Parathyroid adenoma (tissue), 2 donors: ENCODE results near the gene FXR2.

Source experiments
- H2AFZ ChIP-seq: fragments of 300-600 bp; sonication (generic); one replicate; pipeline ENCODE4 v1.7.0; 2017; ENCODE audit warnings: antibody characterized with exemption, mild to moderate bottlenecking
- H3K27ac ChIP-seq: fragments of 300-600 bp; sonication (generic); one replicate; pipeline ENCODE4 v1.7.0; 2017
- H3K27me3 ChIP-seq: fragments of 300-600 bp; sonication (generic); one replicate; pipeline ENCODE4 v1.7.0; 2017; ENCODE audit warnings: low read length; ENCODE audit not compliant: control insufficient read depth, insufficient read depth
- H3K36me3 ChIP-seq: fragments of 300-600 bp; sonication (generic); one replicate; pipeline ENCODE4 v1.7.0; 2017; ENCODE audit warnings: low read length; ENCODE audit not compliant: control insufficient read depth, insufficient read depth
- H3K4me1 ChIP-seq: fragments of 300-600 bp; sonication (generic); one replicate; pipeline ENCODE4 v1.7.0; 2017; ENCODE audit warnings: control low read depth
- H3K4me2 ChIP-seq: fragments of 300-600 bp; sonication (generic); one replicate; pipeline ENCODE4 v1.7.0; 2017; ENCODE audit warnings: low read length
- H3K4me3 ChIP-seq: fragments of 300-600 bp; sonication (generic); one replicate; pipeline ENCODE4 v1.7.0; 2017; ENCODE audit warnings: low read depth, low read length
- H3K79me2 ChIP-seq: fragments of 300-600 bp; sonication (generic); one replicate; pipeline ENCODE4 v1.7.0; 2017; ENCODE audit warnings: control low read depth
- H3K9ac ChIP-seq: fragments of 300-600 bp; sonication (generic); one replicate; pipeline ENCODE4 v1.7.0; 2017; ENCODE audit warnings: mild to moderate bottlenecking
- H3K9me3 ChIP-seq: fragments of 300-600 bp; sonication (generic); one replicate; pipeline ENCODE4 v1.7.0; 2017; ENCODE audit warnings: low read length; ENCODE audit not compliant: control insufficient read depth
- CTCF ChIP-seq: fragments of 300-600 bp; sonication (generic); IDR thresholded peaks from one replicate; pipeline ENCODE4 v1.7.0; 2017; ENCODE audit warnings: antibody characterized with exemption, mild to moderate bottlenecking
- donor health status: primary hyperparathyroidism.

Gene FXR2

GRCh38 chr17:7549401-7550055 is 65.2 kb downstream of the FXR2 start:
- Histone ChIP-seq H3K4me1 (no peaks in the 10 kb centered on the region), H3K27me3 (no peaks in the 10 kb centered on the region)

GRCh38 chr17:7548585-7549400 is 65.9 kb downstream of the FXR2 start, which contains the start of gene TNFSF12:
TNFSF12 (plus strand) TSS chr17:7549058; CDS start chr17:7549154, 96 bp downstream.
- Histone ChIP-seq H3K27me3 (no peaks in the 10 kb centered on the region), H3K9me3 (no peaks in the 10 kb centered on the region), H3K4me2 (peak within 1 kb of the TSS; percentile 96), H3K4me1 (no peaks in the 10 kb centered on the region), H2AFZ (peak within 1 kb of the TSS; percentile 93), H3K27ac (peak within 1 kb of the TSS; percentile 68), H3K4me3 (peak within 1 kb of the TSS; percentile 70), H3K9ac (peak within 1 kb of the TSS; percentile 38), H3K36me3 (no peaks in the 10 kb centered on the region), H3K79me2 (no peaks in the 10 kb centered on the region)
- peak; percentile 25 for TF ChIP-seq CTCF

More at GRCh38 chr17:7549401-7550055, 65.2 kb downstream of the FXR2 start:
- H3K27ac ChIP-seq, result peak overlapping the region; percentile 68
- H3K9me3 ChIP-seq, result no peaks in the 10 kb centered on the region
- H3K36me3 ChIP-seq, result no peaks in the 10 kb centered on the region
- no peaks in the 10 kb centered on the region for H3K79me2 ChIP-seq
- H3K4me3 ChIP-seq, result peak overlapping the region; percentile 70
- H3K4me2 ChIP-seq, result peak overlapping the region; percentile 96
- peak overlapping the region; percentile 93 for H2AFZ ChIP-seq
- no peak for TF ChIP-seq CTCF
- peak overlapping the region; percentile 38 for H3K9ac ChIP-seq

GRCh38 chr17:7544911-7545310 is 69.8 kb downstream of the FXR2 start:
- Histone ChIP-seq H3K4me1 (no peaks in the 10 kb centered on the region), H3K9me3 (no peaks in the 10 kb centered on the region), H3K79me2 (no peaks in the 10 kb centered on the region), H3K27ac (no peak overlapping the region), H3K9ac (no peak overlapping the region), H3K4me2 (no peak overlapping the region), H3K27me3 (no peaks in the 10 kb centered on the region), H2AFZ (no peak overlapping the region), H3K4me3 (no peak overlapping the region), H3K36me3 (no peaks in the 10 kb centered on the region)
- TF ChIP-seq CTCF, result no peak
